Measurements from ENCODE around the gene ZRANB2. TPM values are rescaled to one million over a fixed set of nuclear protein-coding genes. Genes with fewer than 3 reads are reported as not detected.

Gene ZRANB2
- total RNA-seq, 1 donor from 2014 or later = 119 TPM

- intact Hi-C loops (cut with DNase I) = no loop called here
- DNase-seq (ENCODE audit: low spot score) = no peak
- no peak for ATAC-seq
These were observed 8.6 kb downstream of the ZRANB2 start for GRCh38 chr1:71072273-71072672.

DNA sequence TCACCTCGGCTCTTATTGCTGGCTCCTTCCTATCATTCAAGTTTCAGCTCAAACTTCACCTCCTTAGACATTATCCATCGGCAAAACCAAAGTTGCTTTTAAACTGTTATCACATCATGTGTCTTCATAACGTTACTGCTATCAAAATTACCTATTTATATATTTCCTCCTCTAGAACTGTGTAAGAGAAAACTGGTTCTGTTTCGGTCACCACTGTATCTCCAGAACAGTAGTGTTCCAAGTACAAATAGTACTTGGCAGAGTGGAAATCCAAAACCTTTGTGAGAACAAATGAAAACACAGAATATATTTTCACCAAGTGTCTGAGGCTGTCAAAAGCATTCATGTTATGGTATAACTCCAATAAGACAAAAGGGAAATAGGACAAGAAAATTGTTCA is 9.1 kb downstream of the ZRANB2 start:
- DNase-seq (ENCODE audit: low spot score) = no peak
- intact Hi-C loops (cut with DNase I) = no loop called here
- ATAC-seq = no peak

DNA sequence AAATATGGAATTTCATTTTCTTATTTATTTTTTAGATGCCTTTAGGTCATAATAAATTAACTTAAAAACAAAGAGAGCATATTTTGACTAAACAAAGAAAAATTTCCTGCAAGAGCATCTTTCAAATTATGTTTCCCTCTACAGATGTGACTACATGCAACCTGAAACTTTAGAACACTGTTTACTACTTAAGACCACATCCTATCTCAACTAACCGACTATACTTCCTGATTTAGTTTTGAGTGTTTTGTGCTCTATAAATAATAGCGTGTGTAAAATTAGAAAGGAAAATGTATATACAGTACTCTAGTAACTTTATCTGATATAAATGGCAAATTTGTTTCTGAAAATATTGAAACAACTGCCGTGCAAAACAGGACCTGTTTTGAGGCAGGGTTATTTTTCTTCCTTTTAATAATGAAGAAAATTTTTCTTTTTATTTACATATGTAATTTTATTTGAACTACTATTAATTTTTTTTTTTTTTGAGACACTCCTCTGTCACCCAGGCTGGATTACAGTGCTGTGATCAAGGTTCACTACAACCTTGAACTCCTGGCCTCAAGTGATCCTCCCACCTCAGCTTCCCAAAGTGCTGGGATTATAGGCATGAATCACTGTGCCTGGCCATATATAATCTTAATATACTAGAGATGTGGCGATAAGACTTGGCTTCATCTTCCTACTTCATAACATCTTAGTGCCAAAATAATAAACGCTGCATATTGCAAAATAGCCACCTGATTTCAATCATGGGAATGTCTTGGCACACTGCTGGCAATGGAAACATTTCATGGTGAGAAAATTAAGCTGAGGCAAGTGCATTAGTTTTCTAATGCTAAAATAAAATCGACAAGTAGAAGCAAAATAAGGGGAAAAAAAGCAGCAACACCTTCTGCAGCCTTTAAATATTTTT is 12.3 kb downstream of the ZRANB2 start:
- intact Hi-C loops (cut with DNase I) = no loop called here
- DNase-seq (ENCODE audit: low spot score) = no peak
- no peak for ATAC-seq

GRCh38 chr1:71054791-71055190 is 26.0 kb downstream of the ZRANB2 start:
- ATAC-seq = no peak
- DNase-seq (ENCODE audit: low spot score) = no peak
- intact Hi-C loops (cut with DNase I) = no loop called here

DNA sequence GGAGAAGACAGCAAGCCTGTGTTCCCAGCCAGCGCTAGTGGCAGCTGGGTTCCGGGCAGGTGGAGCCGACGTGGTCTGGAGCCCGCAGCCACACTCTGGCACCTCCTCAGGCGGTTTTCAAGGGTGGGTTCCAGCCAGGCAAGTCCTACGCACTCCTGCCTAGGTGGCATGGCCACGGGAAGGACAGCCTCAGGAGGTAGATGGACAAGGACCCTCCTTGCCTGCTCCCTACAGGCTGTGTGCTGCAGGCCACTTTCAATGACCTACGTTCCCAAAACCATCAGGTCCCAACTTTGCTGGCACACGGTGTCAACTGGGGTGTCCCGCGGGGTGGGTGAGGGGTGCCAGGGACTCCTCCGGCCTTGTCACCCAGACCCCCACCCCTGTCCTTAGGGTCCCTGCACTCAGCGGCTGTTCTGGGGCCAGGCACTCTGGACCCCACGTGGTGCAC is 26.5 kb downstream of the ZRANB2 start:
- peak; percentile 49 for ATAC-seq
- no peak for DNase-seq (ENCODE audit: low spot score)
- intact Hi-C loops (cut with DNase I) = no loop called here

DNA sequence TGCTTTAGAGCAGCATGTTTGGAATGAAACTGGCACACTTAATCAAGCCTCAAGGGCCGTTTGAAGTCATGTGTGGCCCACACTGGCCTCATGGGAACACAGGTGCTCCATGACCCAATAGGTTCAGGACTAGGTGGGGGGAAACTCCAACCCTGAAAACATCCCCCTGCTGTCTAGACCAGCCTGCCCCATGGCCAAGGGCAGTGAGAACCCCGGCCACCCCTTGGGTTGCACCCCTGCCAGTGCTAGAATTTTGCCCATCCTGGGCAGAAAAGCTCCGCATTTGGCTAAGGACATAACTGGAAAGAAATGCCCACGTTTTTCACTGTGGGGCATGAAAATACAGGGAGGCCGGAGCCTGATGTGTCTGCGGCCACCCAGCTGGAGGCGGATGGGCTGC is 27.1 kb downstream of the ZRANB2 start:
- DNase-seq (ENCODE audit: low spot score) (no peak), ATAC-seq (peak; percentile 26)
- intact Hi-C loops (cut with DNase I) = no loop called here

DNA sequence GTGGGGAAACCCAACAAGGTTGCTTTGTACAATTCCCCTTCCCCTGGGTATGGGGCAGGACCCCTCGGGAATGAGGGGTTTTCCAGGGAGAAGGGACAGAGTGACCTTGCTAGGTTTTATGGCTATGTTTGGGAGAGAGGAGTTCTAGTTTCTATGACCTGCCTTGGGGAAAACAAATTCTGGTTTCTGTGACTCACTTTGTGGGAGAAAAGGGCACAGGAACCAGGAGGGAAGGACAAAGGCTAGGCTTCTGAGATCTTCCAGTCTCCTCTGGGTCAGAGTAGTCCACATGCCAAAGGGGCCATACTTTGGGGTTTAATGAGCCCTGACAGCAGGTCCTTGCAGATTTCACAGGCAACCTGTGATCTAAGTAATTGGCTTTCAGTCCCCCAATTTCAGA is 27.7 kb downstream of the ZRANB2 start:
- ATAC-seq (no peak), DNase-seq (ENCODE audit: low spot score) (no peak)
- intact Hi-C loops (cut with DNase I) = no loop called here

GRCh38 chr1:71049951-71050598 is 30.8 kb downstream of the ZRANB2 start:
- DNase-seq (ENCODE audit: low spot score) = no peak
- peak; percentile 35 for ATAC-seq
- intact Hi-C loops (cut with DNase I) = no loop called here

DNA sequence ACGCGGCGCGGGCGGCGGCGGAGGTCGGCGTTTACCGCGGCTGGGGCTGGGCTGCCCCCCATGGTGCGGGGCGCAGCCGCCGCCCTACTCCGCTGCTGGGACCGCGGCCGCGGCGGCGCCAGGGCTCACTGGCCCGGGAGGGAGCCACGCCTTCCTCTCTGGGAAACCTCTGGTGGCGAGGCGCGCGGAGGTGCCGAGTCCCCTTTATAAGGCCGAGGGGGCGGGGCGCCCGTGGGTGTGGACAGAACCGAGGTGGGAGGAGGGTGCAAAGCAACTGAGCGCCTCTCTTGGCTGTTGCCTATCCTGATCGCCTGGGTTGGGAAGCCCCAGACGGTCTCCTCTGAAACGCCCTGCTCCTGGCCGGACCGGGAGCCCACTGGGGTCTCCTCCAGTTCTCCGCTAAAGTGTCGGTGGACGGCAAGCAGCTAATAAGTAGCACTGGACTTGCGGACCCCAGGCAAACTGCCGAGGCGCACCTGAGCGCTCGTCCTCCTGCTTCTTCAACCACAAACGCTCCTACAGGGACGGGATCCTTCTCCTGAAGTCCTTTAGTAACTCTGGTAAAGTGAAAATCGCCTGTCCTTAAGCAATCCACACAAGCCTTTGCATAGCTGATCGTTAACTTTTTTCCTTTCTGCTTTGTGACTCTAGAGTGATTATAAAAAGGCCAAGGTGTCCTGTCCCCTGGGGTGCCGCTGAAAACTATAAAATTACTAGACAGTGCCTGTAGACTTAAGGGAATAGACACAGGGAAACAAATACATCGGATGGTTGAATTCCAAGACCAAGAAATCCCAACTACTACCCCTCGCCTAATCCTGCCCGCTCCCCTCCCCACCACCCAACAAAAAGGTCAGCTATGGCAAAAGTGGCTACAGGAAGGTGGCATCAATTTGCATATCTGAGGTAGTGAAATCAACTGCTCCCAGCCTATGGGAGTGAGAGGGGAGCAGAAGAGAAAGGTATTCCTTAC is 32.9 kb downstream of the ZRANB2 start, which contains the start of gene PTGER3:
TSS of gene PTGER3 (minus strand) at position 182 of the 973 bp plus-strand sequence. CDS start 239 bp downstream, outside the sequence.
- intact Hi-C loops (cut with DNase I) = no loop called here
- DNase-seq (ENCODE audit: low spot score) (peak; percentile 66), ATAC-seq (peak; percentile 68)

DNA sequence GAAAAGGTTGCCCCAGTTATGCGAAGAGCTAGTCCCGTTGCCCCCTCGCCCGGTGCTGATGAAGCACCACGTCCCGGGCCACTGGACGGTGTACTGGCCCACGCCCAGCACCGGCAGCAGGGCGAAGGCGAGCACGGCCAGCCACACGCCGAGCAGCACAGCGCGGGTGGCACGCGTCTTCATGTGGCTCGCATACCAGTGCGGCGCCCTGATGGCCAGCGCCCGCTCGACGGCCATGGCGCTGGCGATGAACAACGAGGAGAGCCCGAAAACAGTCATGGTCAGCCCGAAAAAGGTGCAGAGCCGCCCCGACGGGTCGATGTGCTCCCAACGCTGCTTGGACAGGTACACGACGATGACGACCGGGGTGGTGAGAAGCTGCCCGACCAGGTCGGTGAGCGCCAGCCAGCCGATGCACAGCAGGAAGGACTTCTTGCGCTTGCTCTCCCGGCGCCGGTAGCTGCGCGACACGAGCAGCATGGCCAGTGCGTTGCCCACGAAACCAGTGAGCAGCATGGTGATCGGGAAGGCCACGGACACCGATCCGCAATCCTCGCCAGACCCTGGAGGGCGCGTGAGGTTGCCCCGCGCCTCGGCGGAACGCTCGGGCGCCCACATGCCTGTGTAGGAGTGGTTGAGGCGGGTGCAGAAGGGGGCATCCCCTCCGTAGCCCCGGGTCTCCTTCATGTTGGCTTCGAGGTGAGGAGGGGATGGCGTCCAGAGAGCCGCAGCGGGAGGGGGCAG is 33.8 kb downstream of the ZRANB2 start:
- intact Hi-C loops (cut with DNase I) = no loop called here
- DNase-seq (ENCODE audit: low spot score) (no peak), ATAC-seq (peak; percentile 67)

DNA sequence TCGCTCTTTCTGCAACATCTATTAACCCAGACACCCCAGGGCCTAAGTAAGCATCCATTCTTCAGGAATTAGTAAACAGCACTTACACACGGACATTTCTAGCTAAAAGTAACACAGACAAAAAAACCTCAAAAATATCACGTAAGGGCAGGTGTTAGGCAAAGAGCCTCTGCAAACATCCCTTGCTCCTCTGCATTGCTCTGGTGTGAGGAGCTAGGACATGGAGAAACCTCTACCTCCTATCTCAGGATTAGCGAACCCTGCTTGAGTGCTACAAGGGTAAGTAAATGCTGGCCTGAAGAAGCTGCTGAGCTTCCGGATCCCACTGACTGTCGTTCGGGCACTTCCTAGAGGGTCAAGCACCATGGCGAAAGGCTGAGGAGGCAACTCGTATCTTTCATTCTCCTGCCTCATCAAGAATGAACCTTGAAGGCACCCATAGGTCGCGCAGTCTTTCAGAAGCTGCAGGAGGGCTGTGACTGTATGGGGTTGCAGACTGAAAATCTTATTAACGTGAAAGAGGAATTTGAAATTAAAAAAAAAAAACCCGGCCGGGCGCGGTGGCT is 35.3 kb downstream of the ZRANB2 start:
- DNase-seq (ENCODE audit: low spot score) (no peak), ATAC-seq (no peak)
- intact Hi-C loops (cut with DNase I) = no loop called here

GRCh38 chr1:71044833-71045232 is 36.0 kb downstream of the ZRANB2 start:
- DNase-seq (ENCODE audit: low spot score) (no peak), ATAC-seq (no peak)

GRCh38 chr1:71043065-71043464 is 37.8 kb downstream of the ZRANB2 start:
- intact Hi-C loops (cut with DNase I) = no loop called here
- ATAC-seq (no peak), DNase-seq (ENCODE audit: low spot score) (no peak)

More at GRCh38 chr1:71044833-71045232, 36.0 kb downstream of the ZRANB2 start:
- intact Hi-C loops (cut with DNase I) = no loop called here

DNA sequence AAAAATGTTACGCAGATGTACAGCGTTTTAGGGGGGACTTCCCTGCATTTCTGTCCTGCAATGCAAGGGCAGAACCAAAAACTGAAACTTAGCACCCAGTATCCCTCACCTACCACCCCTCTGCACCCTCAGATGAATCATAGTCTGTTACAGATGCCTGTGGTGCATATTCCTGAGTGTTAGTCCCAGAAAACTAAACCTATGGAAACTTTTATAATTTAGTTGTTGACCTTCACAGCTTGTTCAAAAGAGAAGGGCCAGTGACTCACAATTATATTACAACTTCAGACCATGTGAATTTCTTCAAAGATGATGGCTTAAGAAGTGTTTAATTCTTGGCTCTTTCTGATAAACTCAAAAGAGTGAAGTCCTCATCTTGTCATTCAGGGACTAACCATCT is 39.0 kb downstream of the ZRANB2 start:
- DNase-seq (ENCODE audit: low spot score) (no peak), ATAC-seq (no peak)
- intact Hi-C loops (cut with DNase I) = no loop called here

GRCh38 chr1:71039661-71040262 is 41.1 kb downstream of the ZRANB2 start:
- intact Hi-C loops (cut with DNase I) = no loop called here
- DNase-seq (ENCODE audit: low spot score) = no peak
- no peak for ATAC-seq

- ATAC-seq = no peak
- no peak for DNase-seq (ENCODE audit: low spot score)
- intact Hi-C loops (cut with DNase I) = no loop called here
These were observed 41.9 kb downstream of the ZRANB2 start for GRCh38 chr1:71038942-71039341.

DNA sequence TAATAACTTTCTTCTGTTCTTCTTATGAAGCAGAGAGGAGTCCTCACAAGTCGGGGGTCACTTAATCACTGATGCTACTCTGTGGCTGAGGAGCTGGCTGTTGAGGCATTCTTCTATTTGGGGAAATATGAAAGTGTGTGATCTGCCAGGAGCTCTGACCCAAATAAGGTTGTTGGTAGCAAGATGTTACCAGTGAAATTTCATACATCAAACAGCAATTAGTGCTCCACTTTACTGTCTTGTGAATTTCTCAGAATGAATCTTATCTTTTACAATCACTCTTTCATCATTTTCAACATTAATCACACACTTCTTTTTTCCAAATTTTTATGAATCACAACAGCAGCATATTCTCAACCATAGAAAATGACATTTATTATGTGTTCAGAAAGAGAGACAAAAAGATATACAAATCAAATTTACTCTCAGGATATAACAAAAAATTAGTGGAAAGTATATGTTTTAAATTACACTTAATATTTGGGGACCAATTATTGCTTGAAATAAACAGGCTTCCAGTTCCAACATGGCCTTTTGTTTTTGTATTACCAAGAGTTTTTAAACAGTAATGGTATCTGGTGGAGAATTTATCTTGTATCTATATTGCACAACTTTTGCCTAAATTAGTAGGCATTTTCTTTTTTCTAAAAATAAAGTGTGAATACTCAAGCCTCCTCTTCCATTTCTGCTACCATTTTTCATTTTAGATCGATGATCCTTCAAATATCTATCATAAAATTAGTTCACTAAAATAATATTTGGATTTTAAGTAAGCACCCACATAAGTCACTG is 42.8 kb downstream of the ZRANB2 start:
- no peak for ATAC-seq
- intact Hi-C loops (cut with DNase I) = no loop called here
- DNase-seq (ENCODE audit: low spot score) = no peak

Data from sciatic nerve (tissue), 2 donors.